Measurements from ENCODE around the gene IKZF2. TPM values are rescaled to one million over a fixed set of nuclear protein-coding genes. Genes with fewer than 3 reads are reported as not detected.

Gene IKZF2
- total RNA-seq, 1 donor = 15.1 TPM

GRCh38 chr2:213002383-213002782, 149.0 kb downstream of the IKZF2 start:
- H3K4me3 ChIP-seq (ENCODE audit: low read depth, low read length) = no peak overlapping the region
- no peak for TF ChIP-seq CTCF (IDR thresholded peaks at IDR 0.05; ENCODE audit: insufficient read depth, low read depth, low read length)
- DNase-seq (ENCODE audit: low read depth) = no peak

- no peak overlapping the region for H3K4me3 ChIP-seq (ENCODE audit: low read depth, low read length)
- DNase-seq (ENCODE audit: low read depth) = peak; percentile 10
Observed at GRCh38 chr2:213001297-213001910, 150.0 kb downstream of the IKZF2 start.

GRCh38 chr2:212998626-212999359, 152.6 kb downstream of the IKZF2 start:
- TF ChIP-seq CTCF (IDR thresholded peaks at IDR 0.05; ENCODE audit: insufficient read depth, low read depth, low read length) = no peak
- DNase-seq (ENCODE audit: low read depth) = no peak
- H3K4me3 ChIP-seq (ENCODE audit: low read depth, low read length) = no peak overlapping the region

More at GRCh38 chr2:213001297-213001910, 150.0 kb downstream of the IKZF2 start:
- no peak for TF ChIP-seq CTCF (IDR thresholded peaks at IDR 0.05; ENCODE audit: insufficient read depth, low read depth, low read length)

- no peak for TF ChIP-seq CTCF (IDR thresholded peaks at IDR 0.05; ENCODE audit: insufficient read depth, low read depth, low read length)
- no peak for DNase-seq (ENCODE audit: low read depth)
- H3K4me3 ChIP-seq (ENCODE audit: low read depth, low read length) = no peak overlapping the region
Observed at GRCh38 chr2:212997526-212998020, 153.8 kb downstream of the IKZF2 start.

- no peak overlapping the region for H3K4me3 ChIP-seq (ENCODE audit: low read depth, low read length)
- TF ChIP-seq CTCF (IDR thresholded peaks at IDR 0.05; ENCODE audit: insufficient read depth, low read depth, low read length) = no peak
- peak; percentile 14 for DNase-seq (ENCODE audit: low read depth)
Observed at GRCh38 chr2:212995920-212996319, 155.5 kb downstream of the IKZF2 start.

- no peak for TF ChIP-seq CTCF (IDR thresholded peaks at IDR 0.05; ENCODE audit: insufficient read depth, low read depth, low read length)
- DNase-seq (ENCODE audit: low read depth) = no peak
- H3K4me3 ChIP-seq (ENCODE audit: low read depth, low read length) = no peak overlapping the region
Observed at GRCh38 chr2:212994976-212995375, 156.4 kb downstream of the IKZF2 start.
